Measurements from ENCODE around the gene DMXL1.
A peak's percentile ranks its signal among the peaks of the same experiment; 100 is the strongest.

DMXL1 gene, protein sequence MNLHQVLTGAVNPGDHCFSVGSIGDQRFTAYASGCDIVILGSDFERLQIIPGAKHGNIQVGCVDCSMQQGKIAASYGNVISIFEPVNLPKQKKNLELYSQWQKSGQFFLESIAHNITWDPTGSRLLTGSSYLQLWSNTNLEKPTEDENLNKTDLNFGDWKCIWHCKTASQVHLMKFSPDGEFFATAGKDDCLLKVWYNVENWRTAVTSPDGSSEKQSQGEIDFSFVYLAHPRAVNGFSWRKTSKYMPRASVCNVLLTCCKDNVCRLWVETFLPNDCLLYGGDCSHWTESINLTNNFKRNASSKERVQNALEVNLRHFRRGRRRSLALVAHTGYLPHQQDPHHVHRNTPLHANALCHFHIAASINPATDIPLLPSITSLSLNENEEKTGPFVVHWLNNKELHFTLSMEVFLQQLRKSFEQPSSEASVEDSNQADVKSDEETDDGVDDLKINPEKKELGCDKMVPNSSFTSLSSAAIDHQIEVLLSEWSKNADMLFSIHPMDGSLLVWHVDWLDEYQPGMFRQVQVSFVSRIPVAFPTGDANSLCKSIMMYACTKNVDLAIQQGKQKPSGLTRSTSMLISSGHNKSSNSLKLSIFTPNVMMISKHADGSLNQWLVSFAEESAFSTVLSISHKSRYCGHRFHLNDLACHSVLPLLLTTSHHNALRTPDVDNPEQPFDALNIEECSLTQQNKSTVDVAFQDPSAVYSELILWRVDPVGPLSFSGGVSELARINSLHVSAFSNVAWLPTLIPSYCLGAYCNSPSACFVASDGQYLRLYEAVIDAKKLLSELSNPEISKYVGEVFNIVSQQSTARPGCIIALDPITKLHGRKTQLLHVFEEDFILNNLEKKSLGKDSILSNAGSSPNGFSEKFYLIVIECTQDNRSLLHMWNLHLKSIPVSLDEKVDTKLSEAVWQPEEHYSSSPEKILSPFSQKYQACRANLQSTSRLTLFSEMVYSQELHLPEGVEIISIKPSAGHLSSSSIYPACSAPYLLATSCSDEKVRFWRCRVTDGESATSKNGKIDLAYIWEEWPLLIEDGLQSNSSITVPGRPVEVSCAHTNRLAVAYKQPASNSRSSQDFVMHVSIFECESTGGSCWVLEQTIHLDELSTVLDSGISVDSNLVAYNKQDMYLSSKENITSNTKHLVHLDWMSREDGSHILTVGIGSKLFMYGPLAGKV (N-terminal part only)

GRCh38 chr5:119070828-119071560 is at the start of gene DMXL1:
DMXL1 (plus strand) TSS chr5:119071087; CDS start chr5:119071570, 483 bp downstream.
- DNase-seq (ENCODE audit: low spot score): peak; percentile 97

DNA sequence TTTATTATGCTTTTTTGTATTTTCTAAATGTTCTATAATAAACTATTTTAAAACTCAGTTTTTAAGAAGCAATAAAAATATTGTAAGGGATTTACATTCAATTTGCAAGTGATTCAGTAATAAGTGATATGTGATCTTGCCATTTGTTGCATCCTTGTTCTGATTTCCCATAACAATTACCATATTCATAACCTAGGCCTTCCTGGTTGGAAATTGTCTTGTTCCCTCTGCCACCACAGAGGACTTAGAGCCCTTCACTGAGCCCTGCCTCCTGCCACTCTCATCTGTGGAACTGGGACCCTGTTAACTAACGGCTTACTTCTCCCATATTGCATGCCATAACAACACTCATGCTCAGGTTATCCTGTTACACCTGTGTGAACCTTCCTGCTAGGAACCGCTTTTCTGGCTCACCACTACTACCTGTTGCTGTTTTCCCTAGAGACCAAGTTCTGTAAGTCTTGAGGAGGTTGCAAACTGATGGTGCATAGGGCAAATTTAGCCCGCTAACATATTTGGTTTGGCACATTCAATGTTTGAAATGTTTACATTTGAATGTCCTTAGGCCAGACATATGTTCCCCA is 49.6 kb upstream of the DMXL1 start:
- DNase-seq (ENCODE audit: low spot score): no peak

DNA sequence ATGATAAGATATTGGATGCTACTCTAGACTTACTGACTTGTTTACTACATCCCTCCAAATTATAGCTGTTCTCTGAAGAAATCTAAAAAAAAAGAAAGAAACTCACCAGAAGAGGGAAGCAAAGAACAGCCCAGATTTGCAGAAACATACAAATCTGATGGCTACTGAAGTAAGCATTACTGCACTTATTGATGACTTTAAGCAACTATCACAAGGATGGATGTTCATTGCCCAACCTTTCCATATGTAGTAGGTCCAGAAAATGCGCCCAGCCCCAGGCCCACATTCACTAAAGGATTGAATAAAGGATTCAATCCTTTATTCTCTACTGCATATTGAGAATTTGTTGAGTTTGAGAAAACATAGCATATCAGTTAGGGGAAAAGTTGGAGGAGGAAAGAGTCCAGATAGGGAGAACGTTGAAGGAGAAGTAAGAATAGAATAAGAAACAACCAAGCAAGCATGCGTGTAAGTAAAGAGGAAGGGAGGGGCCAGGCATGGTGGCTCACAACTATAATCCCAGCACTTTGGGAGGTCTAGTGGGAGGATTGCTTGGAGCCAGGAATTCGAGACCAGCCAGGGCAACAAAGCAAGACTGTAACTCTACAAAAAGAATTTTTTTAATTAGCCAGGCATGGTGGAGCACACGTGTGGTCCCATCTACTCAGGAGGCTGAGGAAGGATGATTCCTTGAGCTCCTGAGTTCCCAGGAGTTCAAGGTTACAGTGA is 48.7 kb upstream of the DMXL1 start:
- DNase-seq (ENCODE audit: low spot score): no peak

DNA sequence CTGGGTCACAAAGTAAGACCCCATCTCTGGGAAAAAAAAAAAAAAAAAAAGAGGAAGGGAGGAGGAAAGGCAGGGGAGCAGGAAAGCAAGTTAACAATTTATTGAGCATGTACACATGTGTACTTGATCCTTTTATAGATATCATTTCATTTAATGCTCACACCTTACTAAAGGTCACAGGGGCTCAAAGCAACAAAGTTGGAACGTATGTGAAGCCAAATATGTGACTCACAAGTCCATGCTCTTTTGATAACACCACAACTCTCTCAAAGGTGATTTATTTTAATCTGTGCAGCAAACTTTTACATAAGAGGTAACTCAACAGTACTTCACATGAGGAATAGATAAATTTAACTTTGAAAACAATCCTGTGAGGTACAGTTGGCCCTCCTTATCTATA is 48.1 kb upstream of the DMXL1 start:
- DNase-seq (ENCODE audit: low spot score): no peak

DNA sequence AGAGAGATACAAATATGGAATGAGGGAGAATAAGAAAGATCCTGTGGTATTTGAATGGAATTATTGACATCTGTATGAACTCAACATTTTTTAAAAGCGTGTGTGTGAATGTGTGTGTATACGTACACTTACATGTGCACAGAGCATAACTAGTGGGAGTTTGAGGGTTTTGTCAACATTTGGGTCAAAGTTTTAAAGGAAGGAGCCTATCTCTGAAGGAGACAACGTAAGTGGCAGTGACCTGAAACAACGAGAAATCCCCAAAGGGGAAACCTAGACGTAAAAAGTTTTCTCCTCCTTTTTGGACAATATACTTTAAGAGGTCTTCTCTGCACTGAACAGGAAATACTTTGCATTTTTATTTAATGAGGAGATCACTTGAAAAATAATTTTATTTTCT is 42.3 kb upstream of the DMXL1 start:
- no peak for DNase-seq (ENCODE audit: low spot score)

GRCh38 chr5:119031011-119031886 is 39.6 kb upstream of the DMXL1 start:
- no peak for DNase-seq (ENCODE audit: low spot score)

DNA sequence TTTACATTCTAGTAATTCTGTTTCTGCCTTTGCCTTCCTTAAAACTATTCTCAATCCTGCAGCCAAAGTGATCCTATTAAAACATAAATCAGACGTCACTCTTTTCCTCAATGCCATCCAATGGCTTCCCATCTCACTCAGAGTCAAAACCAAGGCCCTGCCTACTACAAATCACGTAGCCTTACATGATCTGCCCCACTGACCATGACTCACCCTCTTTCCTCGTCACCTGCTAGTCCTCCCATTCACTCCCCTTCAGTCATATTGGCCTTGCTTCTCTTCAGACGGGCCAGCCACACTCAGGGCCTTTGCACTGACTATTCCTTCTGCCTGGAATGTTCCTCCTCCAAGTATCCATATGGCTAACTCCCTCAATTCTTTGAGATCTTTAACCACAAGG is 39.0 kb upstream of the DMXL1 start:
- DNase-seq (ENCODE audit: low spot score): no peak

GRCh38 chr5:119032656-119033055 is 38.2 kb upstream of the DMXL1 start:
- no peak for DNase-seq (ENCODE audit: low spot score)

DNA sequence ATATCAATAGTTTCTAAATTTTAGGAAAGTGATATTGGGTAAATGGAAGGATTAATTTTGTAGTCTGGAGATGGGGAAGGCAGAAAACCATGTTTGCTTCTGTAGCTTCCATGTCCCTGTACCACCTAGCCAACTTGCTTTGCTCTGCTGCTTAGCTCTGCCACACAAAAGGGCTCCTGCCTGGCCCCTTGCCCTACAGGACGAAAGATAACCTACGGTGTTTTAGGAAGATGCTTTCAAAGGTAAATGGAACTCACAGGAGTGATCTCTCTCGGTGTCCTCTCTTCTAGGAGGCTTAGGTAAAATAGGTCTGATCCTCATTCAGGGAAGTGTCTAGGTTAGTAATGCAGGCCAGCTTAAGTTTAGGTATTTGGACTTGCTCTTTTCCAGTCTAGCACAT is 37.8 kb upstream of the DMXL1 start:
- DNase-seq (ENCODE audit: low spot score): no peak

DNA sequence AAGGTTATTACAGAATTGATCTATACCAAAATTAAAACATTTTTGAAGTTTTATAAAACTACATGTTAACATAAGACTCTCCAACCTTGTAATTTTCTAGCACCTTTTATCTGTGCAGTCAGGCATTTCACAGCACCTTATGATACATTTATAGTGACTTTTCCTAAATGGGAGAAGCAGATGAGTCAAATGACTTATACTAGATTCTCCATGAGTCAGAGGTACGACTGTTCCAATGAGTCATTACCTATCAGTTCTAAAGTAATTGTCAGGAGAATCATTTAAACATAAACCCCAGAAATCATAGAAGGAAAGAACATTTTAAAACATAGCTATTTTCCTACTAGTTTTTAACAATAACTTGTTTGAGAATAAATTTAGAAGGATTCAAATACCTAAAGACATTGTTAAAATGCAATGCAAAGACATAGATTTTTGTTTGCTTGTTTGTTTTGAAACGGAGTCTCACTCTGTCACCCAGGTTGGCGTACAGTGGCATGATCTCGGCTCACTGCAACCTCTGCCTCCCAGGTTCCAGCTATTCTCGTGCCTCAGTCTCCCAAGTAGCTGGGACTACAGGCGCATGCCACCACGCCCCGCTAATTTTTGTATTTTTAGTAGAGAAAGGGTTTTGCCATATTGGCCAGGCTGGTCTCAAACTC is 34.7 kb upstream of the DMXL1 start:
- no peak for DNase-seq (ENCODE audit: low spot score)

DNA sequence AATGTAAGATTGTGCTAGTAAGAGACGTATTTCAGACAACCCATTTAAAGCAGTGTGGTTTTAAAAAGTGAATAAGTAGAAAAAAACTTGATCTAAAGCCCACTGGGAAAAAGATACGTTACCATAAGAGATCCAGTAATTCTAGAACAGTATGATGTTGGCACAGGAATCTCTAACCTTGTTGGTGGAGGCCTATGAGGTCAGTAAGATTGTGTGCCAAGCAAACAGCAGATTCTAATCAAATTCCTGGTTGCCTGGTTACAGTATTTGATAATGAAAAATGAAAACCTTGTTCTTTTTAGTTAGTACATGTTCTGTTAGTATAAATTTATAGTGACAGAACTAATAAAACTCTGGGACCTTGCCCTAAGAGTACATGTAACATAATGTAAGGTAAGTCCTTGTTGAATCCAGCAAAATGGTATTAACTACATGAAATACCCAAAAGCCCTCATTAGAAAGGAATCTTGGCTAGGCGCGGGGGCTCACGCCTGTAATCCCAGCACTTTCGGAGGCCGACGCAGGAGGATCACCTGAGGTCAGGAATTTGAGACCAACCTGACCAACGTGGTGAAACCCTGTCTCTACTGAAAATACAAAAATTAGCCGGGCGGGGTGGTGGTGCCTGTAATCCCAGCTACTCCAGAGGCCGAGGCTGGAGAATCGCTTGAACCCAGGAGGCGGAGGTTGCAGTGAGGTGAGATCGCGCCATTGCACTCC is 33.2 kb upstream of the DMXL1 start:
- no peak for DNase-seq (ENCODE audit: low spot score)

DNA sequence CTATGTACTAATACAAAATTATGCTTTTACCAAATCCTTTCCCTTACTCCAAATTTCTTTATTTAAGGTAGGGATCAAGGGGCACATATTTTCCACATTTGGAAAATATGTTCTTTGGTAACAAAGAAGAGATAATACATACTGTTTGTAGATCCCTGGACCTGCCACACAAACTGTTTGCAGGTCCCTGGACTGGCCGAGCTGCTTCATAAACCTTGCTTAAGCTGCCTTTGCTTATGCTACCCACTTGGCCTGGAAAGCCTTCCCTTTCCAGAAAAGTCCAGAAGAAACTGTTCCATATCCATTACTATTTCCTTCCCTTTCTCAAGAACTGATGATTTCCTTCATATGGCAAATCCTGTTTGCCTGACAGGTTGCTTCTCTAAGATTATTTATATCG is 22.6 kb upstream of the DMXL1 start:
- no peak for DNase-seq (ENCODE audit: low spot score)

GRCh38 chr5:119049824-119050449 is 20.9 kb upstream of the DMXL1 start:
- DNase-seq (ENCODE audit: low spot score): no peak

DNA sequence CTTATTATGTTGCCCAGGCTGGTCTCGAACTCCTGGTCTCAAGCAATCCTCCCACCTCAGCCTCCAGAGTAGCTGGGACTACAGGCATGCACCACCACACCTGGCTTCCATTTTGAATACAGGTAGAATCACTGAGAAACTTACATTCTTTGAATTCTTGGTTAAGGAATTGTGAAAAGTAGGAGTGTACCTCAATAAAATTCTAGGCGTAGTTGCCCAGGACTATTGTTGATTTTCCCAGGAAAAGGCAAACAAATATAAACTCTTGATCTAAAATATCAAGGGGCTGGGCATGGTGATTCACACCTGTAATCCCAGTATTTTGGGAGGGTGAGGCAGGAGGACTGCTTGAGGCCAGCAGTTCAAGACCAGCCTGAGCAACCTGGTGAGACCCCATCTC is 16.8 kb upstream of the DMXL1 start:
- no peak for DNase-seq (ENCODE audit: low spot score)

GRCh38 chr5:119055294-119055693 is 15.6 kb upstream of the DMXL1 start:
- DNase-seq (ENCODE audit: low spot score): no peak

DNA sequence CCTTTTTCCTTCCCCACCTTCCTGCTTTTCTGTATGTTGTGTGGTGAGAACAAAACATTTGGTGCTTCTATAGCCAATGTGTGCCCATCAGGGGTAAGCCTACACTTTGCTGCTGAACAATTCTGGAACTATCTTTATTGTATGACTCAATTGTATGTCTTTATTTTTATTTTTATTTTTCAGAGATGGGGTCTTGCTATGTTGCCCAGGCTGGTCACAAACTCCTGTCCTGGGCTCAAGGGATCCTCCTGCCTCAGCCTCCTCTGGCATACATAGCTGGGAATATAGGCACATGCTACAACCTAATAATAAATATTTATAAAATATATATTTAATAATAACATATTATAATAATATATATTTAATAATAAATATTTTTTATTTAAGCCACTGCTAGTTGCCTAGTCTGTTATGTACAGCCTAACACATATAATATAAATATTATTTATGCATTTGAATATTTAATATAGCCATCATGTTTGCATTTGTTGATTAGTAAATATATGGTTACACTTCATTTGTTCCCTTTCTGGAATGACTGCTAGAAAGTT is 11.8 kb upstream of the DMXL1 start:
- no peak for DNase-seq (ENCODE audit: low spot score)

DNA sequence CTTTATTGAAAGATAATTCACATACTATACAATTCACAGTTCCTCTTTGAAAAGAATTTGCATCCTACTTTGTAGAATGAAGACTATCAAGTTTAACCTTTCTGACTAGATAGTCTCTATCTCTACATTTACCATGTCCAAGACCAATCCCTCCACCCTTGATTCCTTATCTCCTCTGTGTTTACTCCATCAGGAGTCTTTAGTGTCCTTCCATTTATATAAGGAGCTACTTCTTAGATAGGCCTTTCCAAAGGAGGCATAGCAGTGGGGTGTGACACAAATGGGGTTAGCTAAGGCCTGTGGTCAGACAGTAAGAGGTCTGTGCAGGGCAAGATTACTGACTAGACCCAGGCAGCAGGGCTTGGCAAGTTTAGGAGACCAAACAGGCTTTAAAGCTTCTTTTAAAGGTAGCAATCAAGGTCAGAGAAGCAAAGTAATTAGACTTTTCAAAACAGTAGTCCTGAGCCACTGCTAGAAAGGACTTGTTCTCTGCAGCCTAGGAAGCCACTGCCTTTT is 11.1 kb upstream of the DMXL1 start:
- no peak for DNase-seq (ENCODE audit: low spot score)

All from left forelimb (tissue), 1 donor.